Ishikawa (cell line): ENCODE data around the gene BFSP1.

Experiments used
- RAD21 ChIP-seq: IDR thresholded peaks from 2 replicates; pipeline ENCODE4 v1.6.1; 2012; ENCODE audit warnings: low read depth
- TAF1 ChIP-seq: IDR thresholded peaks from 2 replicates; pipeline ENCODE4 v1.6.1; 2012; ENCODE audit warnings: low read depth, mild to moderate bottlenecking
- TF ChIP-seq, protein P1 (sequence below): IDR thresholded peaks from 2 replicates; pipeline ENCODE4 v1.6.1; 2012

DNA sequence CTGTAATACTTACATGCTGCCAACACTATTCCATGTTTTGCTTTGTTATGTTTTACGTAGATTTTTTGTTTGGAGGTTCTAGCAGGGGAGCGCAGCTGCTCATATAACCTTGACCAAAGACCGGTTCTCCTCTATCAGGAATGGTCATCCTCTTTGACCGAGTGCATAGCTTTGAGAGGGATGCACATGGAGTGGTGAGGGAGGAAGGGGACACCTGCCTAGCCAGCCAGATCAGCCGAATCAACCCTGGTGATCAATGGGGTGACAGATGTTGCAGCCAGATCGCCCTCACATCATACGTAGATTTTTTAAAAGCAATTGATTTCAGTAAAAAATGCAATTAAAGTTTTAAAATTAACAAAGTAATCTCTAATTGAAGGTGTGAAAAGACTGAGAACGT lies 45.0 kb upstream of the BFSP1 start:
- TF ChIP-seq TAF1: no peak
- TF ChIP-seq, protein P1, sequence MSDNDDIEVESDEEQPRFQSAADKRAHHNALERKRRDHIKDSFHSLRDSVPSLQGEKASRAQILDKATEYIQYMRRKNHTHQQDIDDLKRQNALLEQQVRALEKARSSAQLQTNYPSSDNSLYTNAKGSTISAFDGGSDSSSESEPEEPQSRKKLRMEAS: no peak
- TF ChIP-seq RAD21: no peak
